Measurements from ENCODE around the gene CASP10.

DNA sequence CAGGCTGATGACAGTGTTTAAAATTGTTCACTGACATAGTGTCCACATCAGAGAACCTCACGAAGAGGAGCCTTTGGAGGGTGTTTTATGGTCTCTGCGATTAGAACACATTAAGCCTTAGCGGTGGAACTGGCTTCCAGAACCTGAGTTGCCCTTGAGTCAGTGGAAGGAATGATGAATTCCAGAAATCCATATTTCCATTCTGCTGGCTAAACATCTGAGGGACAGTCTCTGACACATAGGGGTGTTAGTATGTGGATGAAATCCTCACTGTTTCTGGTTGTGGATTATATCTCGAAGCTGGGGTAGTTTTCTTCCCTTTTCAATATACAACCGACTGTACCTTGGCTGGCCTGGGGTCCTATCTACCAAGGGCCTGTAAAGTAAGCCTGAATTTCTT, 4.0 kb downstream of the CASP10 start:
- TF ChIP-seq CTCF (IDR thresholded peaks at IDR 0.05) (no peak), EZH2 (IDR thresholded peaks at IDR 0.05; ENCODE audit: borderline replicate concordance, insufficient read depth, low read depth, low read length, poor library complexity, severe bottlenecking) (no peak)
